K562 (cell line): ENCODE results near the gene PNPLA8. TPM values are rescaled to one million over a fixed set of nuclear protein-coding genes. Genes with fewer than 3 reads are reported as not detected.

ENCODE experiments used
- CBFA2T3 ChIP-seq: fragments of 450-650 bp; IDR thresholded peaks from 2 replicates; pipeline ENCODE4 v1.6.1; 2017
- EP400 ChIP-seq: fragments of 450-650 bp; IDR thresholded peaks from 2 replicates; pipeline ENCODE4 v1.6.1; 2017; ENCODE audit warnings: antibody characterized with exemption, mild to moderate bottlenecking, moderate library complexity
- SOX6 ChIP-seq: fragments of 450-650 bp; IDR thresholded peaks from 2 replicates; pipeline ENCODE4 v1.6.1; 2014; ENCODE audit warnings: mild to moderate bottlenecking
- ZNF133 ChIP-seq: fragments of 250-450 bp; sonication (Bioruptor Pico); IDR thresholded peaks from 2 replicates; pipeline ENCODE4 v1.4.0; 2020; ENCODE audit warnings: mild to moderate bottlenecking
- polyA plus RNA-seq, 8 experiments: library from polyadenylated mRNA; depleted of rRNA in 4 of 8; stranded (reverse) in 5 of 8; unstranded in 3 of 8; fragments of >200 nt; fragmentation: Nextera tagmentation in 2 of 8; fragmentation: Illumina TruSeq in 1 of 8; extraction: Ambion mirVana in 2 of 8; extraction: Trizol in 1 of 8; gene quantifications; 2 replicates each; pipeline versions ENCODE4 v1.2.1 to v1.2.3, GENCODE V29; 2011 to 2014; ENCODE audit warnings: inconsistent platforms in 1 of 8, missing spikeins in 1 of 8
- total RNA-seq, 7 experiments: library from RNA; depleted of rRNA in 6 of 7; stranded (reverse); fragments of >200 nt in 6 of 7; fragmentation: Illumina TruSeq in 2 of 7; extraction: Trizol in 2 of 7; gene quantifications; 2 replicates each; pipeline versions ENCODE4 v1.2.1 to v1.2.3, GENCODE V29; 2011 to 2021; ENCODE audit warnings: low replicate concordance in 1 of 7
- TF ChIP-seq, protein P1 (sequence below): fragments of 450-650 bp; IDR thresholded peaks from 2 replicates; pipeline ENCODE4 v1.6.1; 2018; ENCODE audit not compliant: partially characterized antibody
- TF ChIP-seq, protein P2 (sequence below): fragments of 200-400 bp; formaldehyde crosslinking; IDR thresholded peaks from 2 replicates; pipeline ENCODE4 v1.6.1; 2017; ENCODE audit warnings: mild to moderate bottlenecking, low read depth, low read length, moderate library complexity
- TF ChIP-seq, protein P3 (sequence below), 2 experiments: fragments of 450-650 bp; conservative IDR thresholded peaks; 2 replicates each; pipeline ENCODE4 v1.6.1; 2017; ENCODE audit warnings: mild to moderate bottlenecking in 2 of 2, moderate library complexity in 2 of 2
- TF ChIP-seq, protein P4 (sequence below): fragments of 450-650 bp; IDR thresholded peaks from 2 replicates; pipeline ENCODE4 v1.6.1; 2016; ENCODE audit warnings: mild to moderate bottlenecking
- TF ChIP-seq, protein P5 (sequence below): fragments of 250-450 bp; sonication (Bioruptor Pico); IDR thresholded peaks from 2 replicates; pipeline ENCODE4 v1.4.0; 2020; ENCODE audit warnings: borderline replicate concordance
- TF ChIP-seq, protein P6 (sequence below): IDR thresholded peaks from 3 replicates; pipeline ENCODE4 v1.6.1; 2011; ENCODE audit warnings: borderline replicate concordance, mild to moderate bottlenecking; ENCODE audit not compliant: insufficient read length, insufficient read depth
- TF ChIP-seq, protein P7 (sequence below): fragments of 450-650 bp; IDR thresholded peaks from 2 replicates; pipeline ENCODE4 v1.6.1; 2016; ENCODE audit warnings: low read depth, mild to moderate bottlenecking, moderate library complexity

PNPLA8 gene
- total and polyA plus RNA-seq, 9 of the 15 experiments (the other 6 are each of a cell fraction or from before 2014, with no cell fraction given), result 12.8 to 27.6 (median 16.3) TPM

DNA sequence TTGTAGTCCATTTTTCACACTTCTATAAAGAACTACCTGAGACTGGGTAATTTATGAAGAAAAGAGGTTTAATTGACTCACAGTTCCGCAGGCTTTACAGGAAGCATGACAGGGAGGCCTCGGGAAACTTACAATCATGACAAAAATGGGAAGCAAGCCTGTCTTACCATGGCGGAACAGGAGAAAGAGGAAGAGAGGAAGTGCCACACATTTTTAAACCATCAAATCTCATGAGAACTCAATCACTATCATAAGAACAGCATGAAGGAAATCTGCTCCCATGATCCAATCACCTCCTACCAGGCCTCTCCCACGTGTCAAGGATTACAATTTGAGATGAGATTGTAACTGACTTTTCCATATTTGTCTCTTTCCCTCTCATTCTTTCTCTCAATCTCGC, 9.3 kb upstream of the PNPLA8 start (continued):
- TF ChIP-seq, protein P1, sequence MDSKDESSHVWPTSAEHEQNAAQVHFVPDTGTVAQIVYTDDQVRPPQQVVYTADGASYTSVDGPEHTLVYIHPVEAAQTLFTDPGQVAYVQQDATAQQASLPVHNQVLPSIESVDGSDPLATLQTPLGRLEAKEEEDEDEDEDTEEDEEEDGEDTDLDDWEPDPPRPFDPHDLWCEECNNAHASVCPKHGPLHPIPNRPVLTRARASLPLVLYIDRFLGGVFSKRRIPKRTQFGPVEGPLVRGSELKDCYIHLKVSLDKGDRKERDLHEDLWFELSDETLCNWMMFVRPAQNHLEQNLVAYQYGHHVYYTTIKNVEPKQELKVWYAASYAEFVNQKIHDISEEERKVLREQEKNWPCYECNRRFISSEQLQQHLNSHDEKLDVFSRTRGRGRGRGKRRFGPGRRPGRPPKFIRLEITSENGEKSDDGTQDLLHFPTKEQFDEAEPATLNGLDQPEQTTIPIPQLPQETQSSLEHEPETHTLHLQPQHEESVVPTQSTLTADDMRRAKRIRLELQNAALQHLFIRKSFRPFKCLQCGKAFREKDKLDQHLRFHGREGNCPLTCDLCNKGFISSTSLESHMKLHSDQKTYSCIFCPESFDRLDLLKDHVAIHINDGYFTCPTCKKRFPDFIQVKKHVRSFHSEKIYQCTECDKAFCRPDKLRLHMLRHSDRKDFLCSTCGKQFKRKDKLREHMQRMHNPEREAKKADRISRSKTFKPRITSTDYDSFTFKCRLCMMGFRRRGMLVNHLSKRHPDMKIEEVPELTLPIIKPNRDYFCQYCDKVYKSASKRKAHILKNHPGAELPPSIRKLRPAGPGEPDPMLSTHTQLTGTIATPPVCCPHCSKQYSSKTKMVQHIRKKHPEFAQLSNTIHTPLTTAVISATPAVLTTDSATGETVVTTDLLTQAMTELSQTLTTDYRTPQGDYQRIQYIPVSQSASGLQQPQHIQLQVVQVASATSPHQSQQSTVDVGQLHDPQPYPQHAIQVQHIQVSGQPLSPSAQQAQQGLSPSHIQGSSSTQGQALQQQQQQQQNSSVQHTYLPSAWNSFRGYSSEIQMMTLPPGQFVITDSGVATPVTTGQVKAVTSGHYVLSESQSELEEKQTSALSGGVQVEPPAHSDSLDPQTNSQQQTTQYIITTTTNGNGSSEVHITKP, result no peak
- TF ChIP-seq EP400 (0 out of 2 replicates have a peak, but pooled peaks have one; percentile 30), CBFA2T3 (peak; percentile 76), ZNF133 (no peak), SOX6 (no peak; the same call in 1 of the 2 replicates)
- TF ChIP-seq, protein P2, sequence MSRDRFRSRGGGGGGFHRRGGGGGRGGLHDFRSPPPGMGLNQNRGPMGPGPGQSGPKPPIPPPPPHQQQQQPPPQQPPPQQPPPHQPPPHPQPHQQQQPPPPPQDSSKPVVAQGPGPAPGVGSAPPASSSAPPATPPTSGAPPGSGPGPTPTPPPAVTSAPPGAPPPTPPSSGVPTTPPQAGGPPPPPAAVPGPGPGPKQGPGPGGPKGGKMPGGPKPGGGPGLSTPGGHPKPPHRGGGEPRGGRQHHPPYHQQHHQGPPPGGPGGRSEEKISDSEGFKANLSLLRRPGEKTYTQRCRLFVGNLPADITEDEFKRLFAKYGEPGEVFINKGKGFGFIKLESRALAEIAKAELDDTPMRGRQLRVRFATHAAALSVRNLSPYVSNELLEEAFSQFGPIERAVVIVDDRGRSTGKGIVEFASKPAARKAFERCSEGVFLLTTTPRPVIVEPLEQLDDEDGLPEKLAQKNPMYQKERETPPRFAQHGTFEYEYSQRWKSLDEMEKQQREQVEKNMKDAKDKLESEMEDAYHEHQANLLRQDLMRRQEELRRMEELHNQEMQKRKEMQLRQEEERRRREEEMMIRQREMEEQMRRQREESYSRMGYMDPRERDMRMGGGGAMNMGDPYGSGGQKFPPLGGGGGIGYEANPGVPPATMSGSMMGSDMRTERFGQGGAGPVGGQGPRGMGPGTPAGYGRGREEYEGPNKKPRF, result no peak
- TF ChIP-seq, protein P3, sequence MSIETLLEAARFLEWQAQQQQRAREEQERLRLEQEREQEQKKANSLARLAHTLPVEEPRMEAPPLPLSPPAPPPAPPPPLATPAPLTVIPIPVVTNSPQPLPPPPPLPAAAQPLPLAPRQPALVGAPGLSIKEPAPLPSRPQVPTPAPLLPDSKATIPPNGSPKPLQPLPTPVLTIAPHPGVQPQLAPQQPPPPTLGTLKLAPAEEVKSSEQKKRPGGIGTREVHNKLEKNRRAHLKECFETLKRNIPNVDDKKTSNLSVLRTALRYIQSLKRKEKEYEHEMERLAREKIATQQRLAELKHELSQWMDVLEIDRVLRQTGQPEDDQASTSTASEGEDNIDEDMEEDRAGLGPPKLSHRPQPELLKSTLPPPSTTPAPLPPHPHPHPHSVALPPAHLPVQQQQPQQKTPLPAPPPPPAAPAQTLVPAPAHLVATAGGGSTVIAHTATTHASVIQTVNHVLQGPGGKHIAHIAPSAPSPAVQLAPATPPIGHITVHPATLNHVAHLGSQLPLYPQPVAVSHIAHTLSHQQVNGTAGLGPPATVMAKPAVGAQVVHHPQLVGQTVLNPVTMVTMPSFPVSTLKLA (conservative IDR thresholded peaks at IDR 0.05), result peak in 1 of 2 experiments; percentile 35; a peak in 1 of 4 replicates
- TF ChIP-seq, protein P4, sequence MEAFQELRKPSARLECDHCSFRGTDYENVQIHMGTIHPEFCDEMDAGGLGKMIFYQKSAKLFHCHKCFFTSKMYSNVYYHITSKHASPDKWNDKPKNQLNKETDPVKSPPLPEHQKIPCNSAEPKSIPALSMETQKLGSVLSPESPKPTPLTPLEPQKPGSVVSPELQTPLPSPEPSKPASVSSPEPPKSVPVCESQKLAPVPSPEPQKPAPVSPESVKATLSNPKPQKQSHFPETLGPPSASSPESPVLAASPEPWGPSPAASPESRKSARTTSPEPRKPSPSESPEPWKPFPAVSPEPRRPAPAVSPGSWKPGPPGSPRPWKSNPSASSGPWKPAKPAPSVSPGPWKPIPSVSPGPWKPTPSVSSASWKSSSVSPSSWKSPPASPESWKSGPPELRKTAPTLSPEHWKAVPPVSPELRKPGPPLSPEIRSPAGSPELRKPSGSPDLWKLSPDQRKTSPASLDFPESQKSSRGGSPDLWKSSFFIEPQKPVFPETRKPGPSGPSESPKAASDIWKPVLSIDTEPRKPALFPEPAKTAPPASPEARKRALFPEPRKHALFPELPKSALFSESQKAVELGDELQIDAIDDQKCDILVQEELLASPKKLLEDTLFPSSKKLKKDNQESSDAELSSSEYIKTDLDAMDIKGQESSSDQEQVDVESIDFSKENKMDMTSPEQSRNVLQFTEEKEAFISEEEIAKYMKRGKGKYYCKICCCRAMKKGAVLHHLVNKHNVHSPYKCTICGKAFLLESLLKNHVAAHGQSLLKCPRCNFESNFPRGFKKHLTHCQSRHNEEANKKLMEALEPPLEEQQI, result peak; percentile 50
- TF ChIP-seq, protein P5, sequence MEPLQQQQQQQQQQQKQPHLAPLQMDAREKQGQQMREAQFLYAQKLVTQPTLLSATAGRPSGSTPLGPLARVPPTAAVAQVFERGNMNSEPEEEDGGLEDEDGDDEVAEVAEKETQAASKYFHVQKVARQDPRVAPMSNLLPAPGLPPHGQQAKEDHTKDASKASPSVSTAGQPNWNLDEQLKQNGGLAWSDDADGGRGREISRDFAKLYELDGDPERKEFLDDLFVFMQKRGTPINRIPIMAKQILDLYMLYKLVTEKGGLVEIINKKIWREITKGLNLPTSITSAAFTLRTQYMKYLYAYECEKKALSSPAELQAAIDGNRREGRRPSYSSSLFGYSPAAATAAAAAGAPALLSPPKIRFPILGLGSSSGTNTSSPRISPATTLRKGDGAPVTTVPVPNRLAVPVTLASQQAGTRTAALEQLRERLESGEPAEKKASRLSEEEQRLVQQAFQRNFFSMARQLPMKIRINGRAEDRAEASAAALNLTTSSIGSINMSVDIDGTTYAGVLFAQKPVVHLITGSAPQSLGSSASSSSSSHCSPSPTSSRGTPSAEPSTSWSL, result no peak
- TF ChIP-seq, protein P6, sequence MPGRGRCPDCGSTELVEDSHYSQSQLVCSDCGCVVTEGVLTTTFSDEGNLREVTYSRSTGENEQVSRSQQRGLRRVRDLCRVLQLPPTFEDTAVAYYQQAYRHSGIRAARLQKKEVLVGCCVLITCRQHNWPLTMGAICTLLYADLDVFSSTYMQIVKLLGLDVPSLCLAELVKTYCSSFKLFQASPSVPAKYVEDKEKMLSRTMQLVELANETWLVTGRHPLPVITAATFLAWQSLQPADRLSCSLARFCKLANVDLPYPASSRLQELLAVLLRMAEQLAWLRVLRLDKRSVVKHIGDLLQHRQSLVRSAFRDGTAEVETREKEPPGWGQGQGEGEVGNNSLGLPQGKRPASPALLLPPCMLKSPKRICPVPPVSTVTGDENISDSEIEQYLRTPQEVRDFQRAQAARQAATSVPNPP, result no peak
- TF ChIP-seq, protein P7, sequence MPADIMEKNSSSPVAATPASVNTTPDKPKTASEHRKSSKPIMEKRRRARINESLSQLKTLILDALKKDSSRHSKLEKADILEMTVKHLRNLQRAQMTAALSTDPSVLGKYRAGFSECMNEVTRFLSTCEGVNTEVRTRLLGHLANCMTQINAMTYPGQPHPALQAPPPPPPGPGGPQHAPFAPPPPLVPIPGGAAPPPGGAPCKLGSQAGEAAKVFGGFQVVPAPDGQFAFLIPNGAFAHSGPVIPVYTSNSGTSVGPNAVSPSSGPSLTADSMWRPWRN, result peak; percentile 58; the same call in 1 of the 2 replicates
